NCI-H2081 treated with DMSO at 0.1 percent for 48 hours (cell line): Measurements from ENCODE around the gene PNPLA2.

ENCODE experiments used
- DNase-seq: peaks from one replicate; lab custom pipeline; 2025; lab: John Stamatoyannopoulos, UW

The PNPLA2 gene

GRCh38 chr11:783581-784015, 35.1 kb upstream of the PNPLA2 start:
- DNase-seq: no peak

- no peak for DNase-seq
These were observed 32.3 kb upstream of the PNPLA2 start for GRCh38 chr11:786235-787083.

- DNase-seq: no peak
These were observed 31.5 kb upstream of the PNPLA2 start for GRCh38 chr11:787084-787675.

GRCh38 chr11:788009-788640, 30.6 kb upstream of the PNPLA2 start:
- DNase-seq: no peak

- no peak for DNase-seq
These were observed 29.5 kb upstream of the PNPLA2 start for GRCh38 chr11:788953-789940.

- DNase-seq: no peak
These were observed 28.8 kb upstream of the PNPLA2 start, which contains the start of gene CEND1 for GRCh38 chr11:789943-790342. TSS of gene CEND1 (minus strand) at chr11:790090. CDS start at chr11:788576, 1,514 bp downstream.

GRCh38 chr11:790721-791564, 27.8 kb upstream of the PNPLA2 start:
- DNase-seq: no peak

- DNase-seq: no peak
These were observed 26.8 kb upstream of the PNPLA2 start for GRCh38 chr11:791658-792534.

- DNase-seq: no peak
These were observed 26.2 kb upstream of the PNPLA2 start for GRCh38 chr11:792535-792821.

- no peak for DNase-seq
These were observed 25.8 kb upstream of the PNPLA2 start for GRCh38 chr11:792873-793272.

GRCh38 chr11:793556-793955, 25.2 kb upstream of the PNPLA2 start:
- DNase-seq: no peak

GRCh38 chr11:794013-794765, 24.5 kb upstream of the PNPLA2 start:
- no peak for DNase-seq

GRCh38 chr11:794766-795633, 23.7 kb upstream of the PNPLA2 start:
- no peak for DNase-seq

GRCh38 chr11:795634-796564, 22.8 kb upstream of the PNPLA2 start:
- no peak for DNase-seq

- DNase-seq: no peak
These were observed 22.0 kb upstream of the PNPLA2 start for GRCh38 chr11:796565-797295.

- DNase-seq: peak; percentile 35
These were observed 21.2 kb upstream of the PNPLA2 start for GRCh38 chr11:797296-798092.
